Ascending aorta (tissue), 2 donors: Measurements from ENCODE around the gene CPE. TPM values are rescaled to one million over a fixed set of nuclear protein-coding genes. Genes with fewer than 3 reads are reported as not detected.

Experiments
- DNase-seq, 2 donors: peaks; one replicate each; pipeline ENCODE4 v3.0.0-alpha.2; 2019; ENCODE audit warnings: low spot score in 2 of 2
- H3K27ac ChIP-seq, 2 donors: fragments of 200-600 bp; sonication (generic); one replicate each; pipeline ENCODE4 v1.5.1; 2016 to 2017; ENCODE audit warnings: mild to moderate bottlenecking in 1 of 2
- H3K27me3 ChIP-seq: fragments of 200-600 bp; sonication (generic); one replicate; pipeline ENCODE4 v1.5.1; 2017
- H3K36me3 ChIP-seq, 2 donors: fragments of 200-600 bp; sonication (generic); one replicate each; pipeline ENCODE4 v1.5.1; 2016
- H3K4me1 ChIP-seq, 2 donors: fragments of 200-600 bp; sonication (generic); one replicate each; pipeline ENCODE4 v1.5.1; 2016 to 2017; ENCODE audit warnings: mild to moderate bottlenecking in 1 of 2
- H3K4me3 ChIP-seq, 2 donors: fragments of 200-600 bp; sonication (generic); one replicate each; pipeline ENCODE4 v1.5.1; 2016 to 2017; ENCODE audit warnings: mild to moderate bottlenecking in 1 of 2
- H3K9me3 ChIP-seq, 2 donors: fragments of 200-600 bp; sonication (generic); one replicate each; pipeline ENCODE4 v1.5.1; 2016
- CTCF ChIP-seq, 3 experiments: fragments of 200-600 bp in 2 of 3; fragments of 450-650 bp in 1 of 3; sonication (generic) in 2 of 3; IDR thresholded peaks; one replicate each; pipeline ENCODE4 v1.5.1; 2016 to 2019; ENCODE audit warnings: antibody characterized with exemption in 3 of 3, mild to moderate bottlenecking in 1 of 3, moderate library complexity in 1 of 3
- intact Hi-C: fragments of 100-400 bp; cut with DNase I; formaldehyde crosslinking; loops from one replicate; pipeline ENCODE4 v1.15.1; 2023
- total RNA-seq: library from RNA; depleted of rRNA; stranded (reverse); fragments of >200 nt; gene quantifications from one replicate; pipeline ENCODE4 v1.1.0, GENCODE V29; 2016

Gene CPE
- total RNA-seq, 1 donor from 2014 or later: 199 TPM

- Histone ChIP-seq H3K27ac (no peak overlapping the region), H3K4me3 (no peak overlapping the region), H3K9me3 (no peaks in the 10 kb centered on the region), H3K4me1 (no peaks in the 10 kb centered on the region), H3K27me3 (no peaks in the 10 kb centered on the region), H3K36me3 (no peaks in the 10 kb centered on the region)
- intact Hi-C loops: no loop called here
- DNase-seq: no peak
- TF ChIP-seq CTCF (IDR thresholded peaks at IDR 0.05): no peak
Measured at GRCh38 chr4:165360985-165361670, 17.7 kb upstream of the CPE start.

GRCh38 chr4:165361810-165362209, 17.0 kb upstream of the CPE start:
- H3K36me3 ChIP-seq: no peaks in the 10 kb centered on the region
- no peak overlapping the region for H3K4me3 ChIP-seq
- no peaks in the 10 kb centered on the region for H3K27me3 ChIP-seq
- intact Hi-C loops: no loop called here
- DNase-seq: no peak
- H3K4me1 ChIP-seq: no peaks in the 10 kb centered on the region
- TF ChIP-seq CTCF (IDR thresholded peaks at IDR 0.05): no peak
- no peak overlapping the region for H3K27ac ChIP-seq
- no peaks in the 10 kb centered on the region for H3K9me3 ChIP-seq

GRCh38 chr4:165364452-165365080, 14.2 kb upstream of the CPE start:
- H3K9me3 ChIP-seq: no peaks in the 10 kb centered on the region
- no peak for TF ChIP-seq CTCF (IDR thresholded peaks at IDR 0.05)
- H3K27ac ChIP-seq: no peak overlapping the region
- no peak for DNase-seq
- no peaks in the 10 kb centered on the region for H3K27me3 ChIP-seq
- no peaks in the 10 kb centered on the region for H3K36me3 ChIP-seq
- no peak overlapping the region for H3K4me3 ChIP-seq
- intact Hi-C loops: no loop called here
- no peaks in the 10 kb centered on the region for H3K4me1 ChIP-seq

GRCh38 chr4:165367040-165367439, 11.8 kb upstream of the CPE start:
- Histone ChIP-seq H3K36me3 (no peaks in the 10 kb centered on the region), H3K27ac (no peak overlapping the region), H3K9me3 (no peaks in the 10 kb centered on the region), H3K4me1 (no peaks in the 10 kb centered on the region), H3K4me3 (no peak overlapping the region), H3K27me3 (no peaks in the 10 kb centered on the region)
- TF ChIP-seq CTCF (IDR thresholded peaks at IDR 0.05): no peak
- no peak for DNase-seq
- intact Hi-C loops: no loop called here

GRCh38 chr4:165368114-165368513, 10.7 kb upstream of the CPE start:
- H3K4me3 ChIP-seq: no peak overlapping the region
- intact Hi-C loops: no loop called here
- TF ChIP-seq CTCF (IDR thresholded peaks at IDR 0.05): no peak
- H3K36me3 ChIP-seq: no peaks in the 10 kb centered on the region
- no peak for DNase-seq
- H3K9me3 ChIP-seq: no peaks in the 10 kb centered on the region
- H3K4me1 ChIP-seq: no peaks in the 10 kb centered on the region
- H3K27me3 ChIP-seq: no peaks in the 10 kb centered on the region
- no peak overlapping the region for H3K27ac ChIP-seq
